Body of pancreas (tissue), 4 donors: Measurements from ENCODE around the gene PRC1. TPM values are rescaled to one million over a fixed set of nuclear protein-coding genes. Genes with fewer than 3 reads are reported as not detected.

ENCODE experiments used
- ATAC-seq: fragments of 150-250 bp; one replicate; pipeline ENCODE4 v1.9.1; 2016
- DNase-seq, 4 donors: peaks; one replicate each; pipeline ENCODE4 v3.0.0-alpha.2; 2019
- H3K27ac ChIP-seq, 4 donors: fragments of 200-600 bp; sonication (generic); 1 replicate in 3 of 4; 2 replicates in 1 of 4; pipeline versions ENCODE4 v1.5.1 to v1.6.1; 2016 to 2019; ENCODE audit warnings: mild to moderate bottlenecking in 1 of 4, mixed read lengths in 1 of 4, moderate library complexity in 1 of 4
- H3K27me3 ChIP-seq, 2 donors: fragments of 200-600 bp; sonication (generic); one replicate each; pipeline ENCODE4 v1.6.0; 2016; ENCODE audit warnings: mild to moderate bottlenecking in 1 of 2
- H3K36me3 ChIP-seq, 2 donors: fragments of 200-600 bp; sonication (generic); replicated peaks in 1 of 2; 2 replicates each; pipeline ENCODE4 v1.5.1; 2016; ENCODE audit warnings: low read depth in 2 of 2; ENCODE audit not compliant: insufficient read depth in 1 of 2
- H3K4me1 ChIP-seq: fragments of 200-600 bp; sonication (generic); one replicate; pipeline ENCODE4 v1.6.0; 2016
- H3K4me3 ChIP-seq, 2 donors: fragments of 200-600 bp; sonication (generic); 1 replicate in 1 of 2; 2 replicates in 1 of 2; pipeline ENCODE4 v1.5.1; 2016 to 2019
- H3K9me3 ChIP-seq, 3 donors: fragments of 200-600 bp; sonication (generic); 1 replicate in 2 of 3; 2 replicates in 1 of 3; pipeline ENCODE4 v1.5.1; 2016
- POLR2A ChIP-seq, 3 donors: fragments of 450-650 bp; IDR thresholded peaks; one replicate each; pipeline ENCODE4 v1.6.1; 2016; ENCODE audit warnings: antibody characterized with exemption in 3 of 3, mild to moderate bottlenecking in 2 of 3
- WGBS, 2 donors: methylation state at CpG; one replicate each; pipeline ENCODE4 v1.1.5; 2017; 5-methylcytosine and 5-hydroxymethylcytosine counted together
- intact Hi-C: fragments of 100-400 bp; cut with DNase I; formaldehyde crosslinking; loops from one replicate; pipeline ENCODE4 v1.15.1; 2023
- total RNA-seq, 2 donors: library from RNA; depleted of rRNA; stranded (reverse); fragments of >200 nt; gene quantifications; one replicate each; pipeline ENCODE4 v1.1.0, GENCODE V29; 2016
- TF ChIP-seq, protein P1 (sequence below), 7 experiments: fragments of 450-650 bp in 4 of 7; fragments of 200-600 bp in 3 of 7; sonication (generic) in 3 of 7; IDR thresholded peaks; one replicate each; pipeline ENCODE4 v1.5.1; 2016 to 2019; ENCODE audit warnings: antibody characterized with exemption in 7 of 7

PRC1 gene
- total RNA-seq, 2 donors from 2014 or later = 9.1 to 11.5 TPM

DNA sequence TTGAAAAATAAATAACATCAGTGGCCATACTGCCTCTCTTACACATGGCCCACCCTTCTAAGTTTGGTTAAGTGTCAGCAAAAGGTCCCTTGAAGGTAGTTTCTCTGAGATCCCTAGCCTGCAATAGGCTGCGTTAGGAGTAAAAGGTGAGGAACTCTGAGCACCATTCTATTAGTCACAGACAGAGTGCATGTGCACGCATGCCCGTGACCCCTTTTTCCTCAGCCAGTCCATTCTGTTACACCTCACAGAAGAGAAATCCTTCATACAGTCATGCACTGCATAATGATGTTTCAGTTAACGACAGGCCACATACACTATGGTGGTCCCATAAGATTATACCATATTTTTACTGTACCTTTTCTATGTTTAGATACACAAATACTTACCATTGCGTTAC, 27.1 kb downstream of the PRC1 start:
- ATAC-seq (no peak), DNase-seq (no peak)
- 95 to 96% methylated on average over 5 of the region's 5 CpGs for WGBS, 2 donors
- Histone ChIP-seq H3K9me3 (no peaks in the 10 kb centered on the region), H3K27me3 (no peaks in the 10 kb centered on the region), H3K4me1 (no peaks in the 10 kb centered on the region), H3K27ac (no peak overlapping the region), H3K4me3 (no peak overlapping the region), H3K36me3 (peaks cover 0 to 3% of the 10 kb centered on the region in 2 donors)
- intact Hi-C loops = no loop called here
- TF ChIP-seq POLR2A (IDR thresholded peaks at IDR 0.05) = no peak
- TF ChIP-seq, protein P1, sequence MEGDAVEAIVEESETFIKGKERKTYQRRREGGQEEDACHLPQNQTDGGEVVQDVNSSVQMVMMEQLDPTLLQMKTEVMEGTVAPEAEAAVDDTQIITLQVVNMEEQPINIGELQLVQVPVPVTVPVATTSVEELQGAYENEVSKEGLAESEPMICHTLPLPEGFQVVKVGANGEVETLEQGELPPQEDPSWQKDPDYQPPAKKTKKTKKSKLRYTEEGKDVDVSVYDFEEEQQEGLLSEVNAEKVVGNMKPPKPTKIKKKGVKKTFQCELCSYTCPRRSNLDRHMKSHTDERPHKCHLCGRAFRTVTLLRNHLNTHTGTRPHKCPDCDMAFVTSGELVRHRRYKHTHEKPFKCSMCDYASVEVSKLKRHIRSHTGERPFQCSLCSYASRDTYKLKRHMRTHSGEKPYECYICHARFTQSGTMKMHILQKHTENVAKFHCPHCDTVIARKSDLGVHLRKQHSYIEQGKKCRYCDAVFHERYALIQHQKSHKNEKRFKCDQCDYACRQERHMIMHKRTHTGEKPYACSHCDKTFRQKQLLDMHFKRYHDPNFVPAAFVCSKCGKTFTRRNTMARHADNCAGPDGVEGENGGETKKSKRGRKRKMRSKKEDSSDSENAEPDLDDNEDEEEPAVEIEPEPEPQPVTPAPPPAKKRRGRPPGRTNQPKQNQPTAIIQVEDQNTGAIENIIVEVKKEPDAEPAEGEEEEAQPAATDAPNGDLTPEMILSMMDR (IDR thresholded peaks at IDR 0.05) = no peak

DNA sequence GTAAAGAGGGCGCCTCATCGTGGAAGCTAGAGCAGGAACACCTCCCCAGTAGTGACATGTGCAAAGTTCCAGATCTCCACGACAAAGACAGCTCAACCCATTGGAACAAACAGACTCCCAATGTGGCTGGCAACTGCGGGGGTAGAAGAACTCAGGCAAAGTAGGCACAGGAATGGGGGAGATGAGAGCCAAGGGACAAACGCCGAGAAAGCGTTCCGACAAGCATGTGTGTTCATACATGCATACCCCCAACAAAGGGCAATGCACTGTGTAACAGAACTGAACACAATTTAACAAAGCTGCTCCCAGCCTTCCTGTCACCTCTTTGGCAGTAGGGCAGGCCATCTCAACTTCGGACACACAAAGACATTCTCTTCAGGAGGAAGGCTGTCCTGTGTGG, 28.1 kb downstream of the PRC1 start:
- Histone ChIP-seq H3K27me3 (no peaks in the 10 kb centered on the region), H3K27ac (no peak overlapping the region), H3K4me1 (no peaks in the 10 kb centered on the region), H3K4me3 (no peak overlapping the region), H3K9me3 (no peaks in the 10 kb centered on the region), H3K36me3 (peaks cover 0 to 6% of the 10 kb centered on the region in 2 donors)
- no peak for ATAC-seq
- no peak for DNase-seq
- TF ChIP-seq, protein P1 (IDR thresholded peaks at IDR 0.05) = no peak
- TF ChIP-seq POLR2A (IDR thresholded peaks at IDR 0.05) = no peak
- intact Hi-C loops = no loop called here
- WGBS, 2 donors = 81 to 92% methylated on average over 9 of the region's 9 CpGs

- no peak for TF ChIP-seq POLR2A (IDR thresholded peaks at IDR 0.05)
- TF ChIP-seq, protein P1 (IDR thresholded peaks at IDR 0.05) = no peak
- Histone ChIP-seq H3K4me1 (peaks cover 12% of the 10 kb centered on the region), H3K36me3 (peaks cover 0 to 6% of the 10 kb centered on the region in 2 donors), H3K27me3 (no peaks in the 10 kb centered on the region), H3K4me3 (no peak overlapping the region), H3K27ac (no peak overlapping the region), H3K9me3 (no peaks in the 10 kb centered on the region)
- 71 to 72% methylated on average over 4 of the region's 4 CpGs for WGBS, 2 donors
- intact Hi-C loops = loop anchor here (5.0 kb wide), 1 partner anchor 75 kb away; no protein-coding TSS in a partner anchor
- no peak for ATAC-seq
- no peak for DNase-seq
Observed at GRCh38 chr15:90962021-90962420, 32.3 kb downstream of the PRC1 start.

GRCh38 chr15:90960298-90961091, 33.8 kb downstream of the PRC1 start:
- H3K9me3 ChIP-seq = no peaks in the 10 kb centered on the region
- H3K27me3 ChIP-seq = no peaks in the 10 kb centered on the region
- peaks cover 23% of the 10 kb centered on the region for H3K4me1 ChIP-seq
- DNase-seq = no peak
- intact Hi-C loops = loop anchor here (5.0 kb wide), 1 partner anchor 77 kb away; no protein-coding TSS in a partner anchor
- 72 to 80% methylated on average over 15 to 20 of the region's 20 CpGs for WGBS, 2 donors
- TF ChIP-seq POLR2A (IDR thresholded peaks at IDR 0.05) = no peak
- TF ChIP-seq, protein P1 (IDR thresholded peaks at IDR 0.05) = no peak
- peaks cover 0 to 3% of the 10 kb centered on the region in 2 donors for H3K36me3 ChIP-seq
- peak overlapping the region in 1 of 4 donors; percentile 19 for H3K27ac ChIP-seq
- ATAC-seq = no peak
- no peak overlapping the region for H3K4me3 ChIP-seq
